Occipital lobe (tissue), 2 donors: ENCODE data around the gene OXA1L. TPM values are rescaled to one million over a fixed set of nuclear protein-coding genes. Genes with fewer than 3 reads are reported as not detected.
"Not testable (repeated sequence)": the region's sequence is repeated elsewhere in the genome, so short reads cannot be mapped to it uniquely, and the experiment has no call there.

ENCODE experiments used
- DNase-seq: peaks from one replicate; lab custom pipeline; 2025; lab: John Stamatoyannopoulos, UW
- total RNA-seq: library from RNA; depleted of rRNA; stranded (reverse); fragments of >200 nt; gene quantifications from one replicate; pipeline ENCODE4 v1.2.3, GENCODE V29; 2014

Gene OXA1L
- total RNA-seq, 1 donor from 2014 or later: 33.5 TPM

GRCh38 chr14:22768947-22769346 is 2.5 kb downstream of the OXA1L start:
- DNase-seq: no peak

GRCh38 chr14:22769369-22769768 is 2.9 kb downstream of the OXA1L start:
- DNase-seq: no peak

- DNase-seq: no peak
Observed at GRCh38 chr14:22770481-22771187, 4.1 kb downstream of the OXA1L start.

GRCh38 chr14:22772725-22773124 is 6.2 kb downstream of the OXA1L start:
- no peak for DNase-seq

GRCh38 chr14:22773162-22774010 is 6.9 kb downstream of the OXA1L start:
- DNase-seq: no peak

- no peak for DNase-seq
Observed at GRCh38 chr14:22774011-22774706, 7.7 kb downstream of the OXA1L start.

GRCh38 chr14:22776215-22776614 is 9.7 kb downstream of the OXA1L start:
- DNase-seq: no peak

GRCh38 chr14:22776849-22777248 is 10.4 kb downstream of the OXA1L start:
- not testable (repeated sequence) for DNase-seq

GRCh38 chr14:22778084-22778483 is 11.6 kb downstream of the OXA1L start:
- no peak for DNase-seq

- no peak for DNase-seq
Observed at GRCh38 chr14:22780105-22780679, 13.7 kb downstream of the OXA1L start.

- no peak for DNase-seq
Observed at GRCh38 chr14:22780941-22781300, 14.4 kb downstream of the OXA1L start.

GRCh38 chr14:22781301-22781991 is 15.0 kb downstream of the OXA1L start:
- no peak for DNase-seq

- no peak for DNase-seq
Observed at GRCh38 chr14:22786685-22787084, 20.2 kb downstream of the OXA1L start.

- DNase-seq: no peak
Observed at GRCh38 chr14:22791301-22791700, 24.8 kb downstream of the OXA1L start.

- no peak for DNase-seq
Observed at GRCh38 chr14:22792158-22792557, 25.7 kb downstream of the OXA1L start.

- not testable (repeated sequence) for DNase-seq
Observed at GRCh38 chr14:22793550-22793949, 27.1 kb downstream of the OXA1L start.

GRCh38 chr14:22793976-22794375 is 27.5 kb downstream of the OXA1L start:
- no peak for DNase-seq

- no peak for DNase-seq
Observed at GRCh38 chr14:22794551-22794951, 28.1 kb downstream of the OXA1L start.

- DNase-seq: no peak
Observed at GRCh38 chr14:22796087-22796707, 29.7 kb downstream of the OXA1L start.

- no peak for DNase-seq
Observed at GRCh38 chr14:22797017-22797917, 30.8 kb downstream of the OXA1L start.
